ENCODE results near the gene ETF1.

Gene ETF1

GRCh38 chr5:138560971-138561370 is 17.9 kb upstream of the ETF1 start:
- DNase-seq, result no peak

DNA sequence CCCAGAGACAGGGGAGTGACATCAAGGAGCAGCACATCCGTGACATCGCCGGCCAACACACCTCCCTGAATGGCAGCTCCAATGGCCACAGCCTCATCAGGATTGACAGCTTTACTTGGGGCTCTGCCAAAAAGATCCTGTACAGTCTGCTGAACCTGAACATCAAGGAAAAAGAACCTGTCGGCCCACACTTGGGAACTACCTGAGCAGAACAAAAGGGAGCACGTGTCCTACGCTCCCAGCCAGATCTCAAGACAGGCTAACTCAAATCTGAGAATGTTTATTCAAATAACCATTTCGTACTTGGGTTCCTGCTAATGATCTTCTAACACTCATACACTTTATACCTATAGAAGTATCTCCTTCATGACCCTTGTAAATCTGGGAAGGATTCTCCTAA is 16.9 kb upstream of the ETF1 start:
- no peak for DNase-seq

- no peak for DNase-seq
Observed at GRCh38 chr5:138557677-138558076, 14.6 kb upstream of the ETF1 start.

DNA sequence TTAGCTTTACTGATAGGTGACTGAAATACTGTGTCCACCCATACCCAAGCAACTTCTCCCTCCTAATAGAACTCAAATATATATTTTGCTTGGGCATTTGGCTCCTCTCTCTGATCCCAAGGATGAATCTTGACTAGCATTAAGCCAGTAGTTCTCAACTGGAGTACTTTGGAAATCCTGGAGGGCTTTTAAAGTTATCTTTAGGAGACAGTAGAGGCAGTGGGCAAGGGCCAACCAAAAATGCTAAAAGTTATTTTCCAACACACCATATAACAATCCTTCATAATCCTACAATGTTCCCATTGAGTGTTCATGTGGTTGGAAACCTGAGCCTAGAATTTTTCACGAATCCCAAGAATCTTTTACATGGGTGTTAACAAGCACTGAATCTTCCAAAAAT is 11.1 kb upstream of the ETF1 start:
- no peak for DNase-seq

GRCh38 chr5:138553437-138554095 is 10.5 kb upstream of the ETF1 start:
- no peak for DNase-seq

DNA sequence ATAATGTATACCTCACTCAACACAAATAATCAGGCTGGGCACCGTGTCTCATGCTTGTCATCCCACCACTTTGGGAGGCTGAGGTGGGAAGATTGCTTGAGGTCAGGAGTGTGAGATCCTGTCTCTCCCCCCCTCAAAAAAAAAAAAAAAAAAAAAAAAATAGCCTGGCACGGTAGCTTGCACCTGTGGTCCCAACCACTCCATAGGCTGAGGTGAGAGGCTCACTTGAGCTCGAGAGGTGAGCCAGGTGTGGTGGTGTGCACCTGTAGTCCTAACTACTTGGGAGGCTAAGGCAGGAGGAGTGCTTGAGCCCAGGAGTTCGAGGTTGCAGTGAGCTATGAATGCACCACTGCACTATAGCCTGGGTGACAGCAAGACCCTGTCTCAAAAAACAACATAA is 9.6 kb upstream of the ETF1 start:
- DNase-seq, result no peak

- no peak for DNase-seq
Observed at GRCh38 chr5:138549414-138549813, 6.4 kb upstream of the ETF1 start.

DNA sequence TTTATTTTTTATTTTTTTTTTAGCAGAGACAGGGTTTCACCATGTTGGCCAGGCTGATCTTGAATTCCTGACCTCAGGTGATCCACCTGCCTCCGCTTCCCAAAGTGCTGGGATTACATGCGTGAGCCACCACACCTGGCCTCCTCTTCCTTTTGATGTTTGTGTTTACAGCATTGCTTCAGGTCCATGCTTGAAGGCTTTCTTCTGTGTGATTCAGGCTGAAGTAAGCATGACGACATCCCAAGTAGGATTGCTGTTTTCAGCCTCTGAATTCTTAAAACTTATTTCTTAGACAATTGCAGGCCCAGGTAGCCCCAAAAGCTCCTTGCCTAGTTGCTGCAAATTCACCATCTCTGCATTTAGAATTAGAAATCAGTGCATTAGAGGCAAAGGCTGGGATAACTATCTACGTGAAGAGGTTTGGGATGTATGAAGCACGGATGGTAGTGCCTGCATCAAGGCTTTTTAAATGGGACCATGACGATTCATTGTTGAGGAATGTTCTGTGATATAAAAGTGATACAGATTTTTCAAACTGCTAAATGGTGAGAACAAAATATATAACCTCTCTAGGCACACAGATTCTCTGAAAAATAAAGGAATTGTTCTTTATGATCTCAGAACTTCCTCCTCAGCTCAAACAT is 3.0 kb upstream of the ETF1 start:
- no peak for DNase-seq

DNA sequence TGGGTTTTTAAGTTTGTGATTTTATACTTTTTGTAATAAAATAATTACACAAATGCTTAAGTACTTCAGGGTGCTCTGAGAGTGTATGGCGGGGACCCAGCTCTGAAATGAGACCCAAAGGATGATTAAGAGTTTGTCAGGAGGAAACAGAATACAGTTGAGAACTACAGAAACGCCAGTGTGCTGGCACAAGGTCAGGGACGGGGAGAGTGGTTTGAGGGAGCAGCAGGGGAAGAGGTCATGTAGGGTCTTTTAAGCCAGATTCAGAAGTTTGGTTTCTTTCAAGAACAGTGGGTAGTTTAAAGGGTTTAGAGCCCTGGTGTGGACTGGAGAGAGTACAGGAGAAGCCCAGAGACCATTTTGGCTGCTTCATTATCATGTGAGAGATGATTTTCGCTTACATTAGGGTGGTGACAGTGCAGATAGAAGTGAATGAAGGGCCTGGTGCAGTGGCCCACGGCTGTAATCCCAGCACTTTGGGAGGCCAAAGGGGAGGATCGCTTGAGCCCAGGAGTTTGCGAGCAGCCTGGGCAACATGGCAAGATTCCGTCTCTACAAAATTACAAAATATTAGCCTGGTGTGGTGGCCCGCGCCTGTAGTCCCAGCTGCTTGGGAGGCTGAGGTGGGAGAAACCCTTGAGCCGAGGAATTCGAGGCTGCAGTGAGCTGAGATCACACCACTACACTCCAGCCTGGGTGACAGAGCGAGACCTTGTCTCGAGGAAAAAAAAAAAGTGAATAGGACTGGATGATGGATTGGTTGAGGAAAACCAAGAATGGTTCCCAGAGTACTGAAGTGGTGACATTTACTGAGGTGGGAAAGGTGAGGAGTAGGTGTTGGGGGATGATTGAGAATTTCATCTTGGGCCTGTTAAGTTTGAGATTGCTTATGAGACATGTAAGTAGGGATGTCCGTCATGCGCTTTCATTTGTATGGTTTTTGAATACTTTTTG is 1.4 kb upstream of the ETF1 start:
- DNase-seq, result no peak

DNA sequence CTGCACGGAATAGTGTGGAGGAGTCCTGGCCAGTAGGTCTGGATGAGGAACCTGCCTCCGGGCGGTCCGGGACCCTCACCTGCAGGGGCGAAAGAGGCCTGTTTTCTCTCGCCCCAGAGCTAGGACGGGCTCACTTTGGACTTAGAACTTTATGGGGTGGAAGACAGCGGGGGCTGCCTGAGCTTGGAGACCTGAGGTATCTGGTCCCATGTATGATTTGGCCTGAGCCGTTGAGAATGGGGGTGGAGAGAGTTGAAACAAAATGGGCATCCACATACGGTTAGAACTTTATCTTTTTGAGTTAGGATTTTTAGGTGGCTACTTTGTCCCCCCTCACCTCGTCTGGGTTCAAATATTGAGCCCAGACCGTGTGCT is 681 bp upstream of the ETF1 start:
- no peak for DNase-seq

- no peak for DNase-seq
Observed at GRCh38 chr5:138542180-138542955, 668 bp downstream of the ETF1 start.

- DNase-seq, result no peak
Observed at GRCh38 chr5:138541511-138542179, 1.4 kb downstream of the ETF1 start.

- no peak for DNase-seq
Observed at GRCh38 chr5:138539791-138540190, 3.2 kb downstream of the ETF1 start.

- DNase-seq, result no peak
Observed at GRCh38 chr5:138538943-138539627, 4.0 kb downstream of the ETF1 start.

- DNase-seq, result no peak
Observed at GRCh38 chr5:138536665-138537315, 6.2 kb downstream of the ETF1 start.

- no peak for DNase-seq
Observed at GRCh38 chr5:138536215-138536614, 6.8 kb downstream of the ETF1 start.

DNA sequence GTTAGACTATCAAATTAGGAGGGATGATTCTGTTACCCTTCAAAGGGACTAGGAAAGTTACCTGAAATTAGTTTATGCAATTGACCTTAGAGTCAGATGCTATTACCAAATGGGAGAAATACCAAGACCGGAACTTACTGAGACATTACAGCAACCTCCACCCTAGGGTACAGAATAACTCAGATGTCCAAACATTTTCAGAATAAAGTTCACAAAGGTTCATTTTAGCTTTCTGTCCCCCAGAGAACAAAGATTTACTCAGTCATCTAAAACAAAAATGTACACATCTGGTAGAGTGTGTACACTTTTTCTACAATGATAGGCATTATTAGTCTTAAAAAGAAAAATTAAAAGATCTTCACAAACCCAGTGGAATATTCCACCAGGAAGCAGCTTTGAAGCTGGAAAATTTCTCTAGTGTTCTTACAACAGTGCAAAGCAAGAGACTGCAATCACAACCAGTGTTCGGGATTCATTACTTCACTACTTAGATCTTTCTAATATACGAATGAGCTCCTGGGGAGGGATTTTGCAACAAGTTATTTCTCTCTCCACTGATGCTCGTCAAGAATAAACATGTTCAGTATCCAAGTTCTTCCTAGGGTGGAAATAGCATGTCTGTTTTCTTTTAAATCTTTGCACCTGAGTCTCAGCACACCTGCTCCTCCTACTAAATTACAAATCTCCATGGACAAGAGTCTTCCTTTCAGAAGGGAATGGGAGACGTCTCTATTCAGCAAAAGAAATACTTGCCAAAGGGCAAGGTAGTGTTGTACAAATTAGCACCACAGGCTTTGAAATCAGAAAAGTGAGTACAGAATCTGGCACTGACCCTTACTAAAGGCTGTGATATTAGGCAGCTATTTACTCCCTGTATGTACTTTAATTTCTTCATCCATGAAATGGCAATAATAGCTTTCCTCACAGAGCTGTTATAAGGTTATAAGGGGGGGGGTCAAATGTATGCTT is 8.8 kb downstream of the ETF1 start:
- DNase-seq, result no peak

- DNase-seq, result no peak
Observed at GRCh38 chr5:138529812-138530211, 13.2 kb downstream of the ETF1 start.

DNA sequence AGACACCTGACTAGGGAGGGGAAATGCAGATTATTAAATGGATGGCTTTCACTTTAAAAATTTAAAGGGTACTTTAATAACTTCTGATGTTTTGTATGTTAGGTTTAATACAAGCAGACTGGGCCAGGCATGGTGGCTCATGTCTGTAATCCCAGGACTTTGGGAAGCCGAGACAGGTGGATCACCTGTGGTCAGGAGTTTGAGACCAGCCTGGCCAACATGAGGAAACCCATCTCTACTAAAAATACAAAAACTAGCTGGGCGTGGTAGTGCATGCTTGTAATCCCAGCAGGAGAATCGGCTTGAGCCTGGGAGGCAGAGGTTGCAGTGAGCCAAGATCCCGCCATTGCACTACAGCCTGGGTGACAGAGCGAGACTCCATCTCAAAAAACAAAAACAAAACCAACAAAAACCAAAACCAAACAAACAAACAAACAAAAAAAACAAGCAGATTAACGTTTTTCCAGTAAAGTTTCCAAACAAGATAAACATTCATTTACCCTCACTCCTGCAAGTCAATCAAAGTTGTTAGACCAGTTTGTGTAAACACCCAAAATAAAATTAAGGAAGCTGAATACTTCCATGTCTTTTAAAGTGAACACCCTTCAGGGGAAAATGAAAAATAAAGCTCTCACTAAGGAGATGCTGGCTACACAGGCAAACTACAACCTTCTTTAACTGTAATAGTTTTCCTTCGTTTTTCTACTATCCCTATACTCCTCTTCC is 14.1 kb downstream of the ETF1 start:
- DNase-seq, result no peak

Measured in DMS79 (cell line).